A549 (cell line): ENCODE results near the gene TRIM41. TPM values are rescaled to one million over a fixed set of nuclear protein-coding genes. Genes with fewer than 3 reads are reported as not detected.

Experiments used
- ATAC-seq, 2 experiments: fragments of 200-7000 bp in 1 of 2; fragments of >200 bp in 1 of 2; cut with Nextera tagmentation in 1 of 2; cut with Tn5 transposase in 1 of 2; 3 replicates each; pipeline versions ENCODE4 v1.8.0 to v1.9.1; 2018 to 2020; ENCODE audit warnings: mild to moderate bottlenecking in 1 of 2, moderate library complexity in 1 of 2
- CTCF ChIA-PET: fragments of 300-600 bp; sonication (Branson Sonifier 250); formaldehyde crosslinking; extraction: SDS; loops from one replicate; lab custom pipeline; 2021; ENCODE audit warnings: antibody characterized with exemption, inconsistent platforms; lab: Yijun Ruan, JAX
- POLR2A ChIA-PET: fragments of 350-600 bp; formaldehyde crosslinking; extraction: SDS; loops from one replicate; lab custom pipeline; 2021; ENCODE audit warnings: antibody characterized with exemption, inconsistent platforms; lab: Yijun Ruan, JAX
- DNase-seq, 2 experiments: peaks; one replicate each; pipeline versions ENCODE4 v3.0.0 to v3.0.0-alpha.2; 2011 to 2016; ENCODE audit warnings: low read depth in 1 of 2, low spot score in 1 of 2
- FAIRE-seq: peaks from 2 replicates; lab custom pipeline; 2011; peaks lifted over from hg19 to GRCh38; lab: Jason Lieb, UNC
- H3K27ac ChIP-seq, 2 experiments: fragments of >200 bp; sonication (Bioruptor Twin); formaldehyde crosslinking; 3 replicates each; pipeline ENCODE4 v1.5.1; 2016 to 2017
- H3K4me1 ChIP-seq: fragments of >200 bp; sonication (Bioruptor Twin); formaldehyde crosslinking; 3 replicates; pipeline ENCODE4 v1.6.1; 2016
- H3K4me2 ChIP-seq: fragments of >200 bp; sonication (Bioruptor Twin); formaldehyde crosslinking; 3 replicates; pipeline ENCODE4 v1.6.1; 2016
- H3K4me3 ChIP-seq: fragments of >200 bp; sonication (Bioruptor Twin); formaldehyde crosslinking; 3 replicates; pipeline ENCODE4 v1.5.1; 2016
- H3K9me3 ChIP-seq: fragments of >200 bp; sonication (Bioruptor Twin); formaldehyde crosslinking; 3 replicates; pipeline ENCODE4 v1.6.1; 2016
- BHLHE40 ChIP-seq: IDR thresholded peaks from 2 replicates; pipeline ENCODE4 v1.6.1; 2012; ENCODE audit warnings: low read depth, low read length, inconsistent platforms
- CBX2 ChIP-seq: fragments of 200-600 bp; sonication (generic); IDR thresholded peaks from 2 replicates; pipeline ENCODE4 v1.6.1; 2016; ENCODE audit warnings: low read depth, mild to moderate bottlenecking, borderline replicate concordance
- FOSB ChIP-seq: fragments of 250-450 bp; sonication (Bioruptor Pico); IDR thresholded peaks from 2 replicates; pipeline ENCODE4 v1.5.0; 2020; ENCODE audit warnings: mild to moderate bottlenecking, moderate library complexity
- FOXS1 ChIP-seq: fragments of 250-450 bp; sonication (Bioruptor Pico); IDR thresholded peaks from 2 replicates; pipeline ENCODE4 v1.5.0; 2020; ENCODE audit warnings: mild to moderate bottlenecking, moderate library complexity
- HDAC2 ChIP-seq: fragments of 200-600 bp; sonication (generic); IDR thresholded peaks from 2 replicates; pipeline ENCODE4 v1.6.1; 2016
- HOXA7 ChIP-seq: fragments of 250-450 bp; sonication (Bioruptor Pico); IDR thresholded peaks from 2 replicates; pipeline ENCODE4 v1.5.0; 2020; ENCODE audit warnings: mild to moderate bottlenecking, moderate library complexity
- KDM1A ChIP-seq: fragments of 200-600 bp; sonication (generic); IDR thresholded peaks from 2 replicates; pipeline ENCODE4 v1.6.1; 2016; ENCODE audit warnings: low read depth, mild to moderate bottlenecking
- MAFK ChIP-seq: fragments of 450-650 bp; IDR thresholded peaks from 2 replicates; pipeline ENCODE4 v1.6.1; 2014; ENCODE audit not compliant: partially characterized antibody
- MAZ ChIP-seq: fragments of 150-350 bp; IDR thresholded peaks from 2 replicates; pipeline ENCODE4 v1.6.1; 2014; ENCODE audit warnings: antibody characterized with exemption, low read depth, low read length, borderline replicate concordance
- NR3C1 ChIP-seq: fragments of >200 bp; sonication (Bioruptor Twin); formaldehyde crosslinking; IDR thresholded peaks from 3 replicates; pipeline ENCODE4 v1.6.1; 2017
- POLR2AphosphoS2 ChIP-seq: conservative IDR thresholded peaks from 2 replicates; pipeline ENCODE4 v1.6.1; 2012; ENCODE audit warnings: low read length, improper control_type of control experiment, inconsistent platforms
- RAD21 ChIP-seq, 2 experiments: fragments of >200 bp in 1 of 2; sonication (Bioruptor Twin) in 1 of 2; formaldehyde crosslinking in 1 of 2; IDR thresholded peaks in 1 of 2; conservative IDR thresholded peaks in 1 of 2; 2 replicates in 1 of 2; 3 replicates in 1 of 2; pipeline ENCODE4 v1.6.1; 2012 to 2018; ENCODE audit warnings: inconsistent platforms in 1 of 2
- RARB ChIP-seq: fragments of 250-450 bp; sonication (Bioruptor Pico); IDR thresholded peaks from 2 replicates; pipeline ENCODE4 v1.8.0; 2021; ENCODE audit warnings: mild to moderate bottlenecking, moderate library complexity
- RFX5 ChIP-seq: fragments of 450-650 bp; IDR thresholded peaks from 2 replicates; pipeline ENCODE4 v1.7.1; 2014; ENCODE audit warnings: antibody characterized with exemption, mild to moderate bottlenecking, moderate library complexity
- RNF2 ChIP-seq: fragments of 200-600 bp; sonication (generic); IDR thresholded peaks from 2 replicates; pipeline ENCODE4 v1.6.1; 2016; ENCODE audit warnings: low read depth, mild to moderate bottlenecking, antibody characterized with exemption, moderate library complexity, borderline replicate concordance
- SMC3 ChIP-seq: fragments of >200 bp; sonication (Bioruptor Twin); formaldehyde crosslinking; IDR thresholded peaks from 3 replicates; pipeline ENCODE4 v1.6.1; 2018; ENCODE audit warnings: inconsistent platforms
- SREBF2 ChIP-seq: fragments of 450-650 bp; IDR thresholded peaks from 2 replicates; pipeline ENCODE4 v1.6.1; 2014; ENCODE audit warnings: mild to moderate bottlenecking, moderate library complexity
- TFCP2L1 ChIP-seq: fragments of 250-450 bp; sonication (Bioruptor Pico); IDR thresholded peaks from 2 replicates; pipeline ENCODE4 v1.5.0; 2021; ENCODE audit warnings: mild to moderate bottlenecking
- ZFP36 ChIP-seq: fragments of 450-650 bp; IDR thresholded peaks from 2 replicates; pipeline ENCODE4 v1.6.1; 2014; ENCODE audit warnings: borderline replicate concordance; ENCODE audit not compliant: partially characterized antibody
- ZNF302 ChIP-seq: fragments of 250-450 bp; sonication (Bioruptor Pico); IDR thresholded peaks from 2 replicates; pipeline ENCODE4 v1.9.0; 2021; ENCODE audit warnings: inconsistent platforms, mild to moderate bottlenecking, moderate library complexity
- WGBS: methylation state at CpG from one replicate; pipeline ENCODE4 v1.1.6; 2017; ENCODE audit errors: missing lambda C conversion rate; 5-methylcytosine and 5-hydroxymethylcytosine counted together
- polyA plus RNA-seq, 4 experiments: library from polyadenylated mRNA; depleted of rRNA in 3 of 4; stranded (reverse); fragments of >200 nt; fragmentation: RNase III in 1 of 4; extraction: RNeasy Plus Mini Kit Qiagen cat#74134 plus additional on column Dnase treatment in 1 of 4; gene quantifications; 2 replicates in 3 of 4; 3 replicates in 1 of 4; pipeline ENCODE4 v1.2.3, GENCODE V29; 2011 to 2017
- TF ChIP-seq, protein P1 (sequence below): fragments of 250-450 bp; sonication (Bioruptor Pico); IDR thresholded peaks from 2 replicates; pipeline ENCODE4 v1.5.0; 2021; ENCODE audit warnings: mild to moderate bottlenecking, moderate library complexity, borderline replicate concordance
- TF ChIP-seq, protein P2 (sequence below): fragments of 150-350 bp; IDR thresholded peaks from 2 replicates; pipeline ENCODE4 v1.6.1; 2014; ENCODE audit warnings: low read depth, mild to moderate bottlenecking, low read length
- TF ChIP-seq, protein P3 (sequence below): fragments of 250-450 bp; sonication (Bioruptor Pico); IDR thresholded peaks from 2 replicates; pipeline ENCODE4 v1.5.0; 2020; ENCODE audit warnings: low read depth, mild to moderate bottlenecking, moderate library complexity
- TF ChIP-seq, protein P4 (sequence below): fragments of >200 bp; sonication (Bioruptor Twin); formaldehyde crosslinking; IDR thresholded peaks from 3 replicates; pipeline ENCODE4 v1.5.1; 2016

TRIM41 gene
- polyA plus RNA-seq, 2 of the 4 experiments (the other 2 are of a cell fraction), result 22.7 to 32.5 TPM

DNA sequence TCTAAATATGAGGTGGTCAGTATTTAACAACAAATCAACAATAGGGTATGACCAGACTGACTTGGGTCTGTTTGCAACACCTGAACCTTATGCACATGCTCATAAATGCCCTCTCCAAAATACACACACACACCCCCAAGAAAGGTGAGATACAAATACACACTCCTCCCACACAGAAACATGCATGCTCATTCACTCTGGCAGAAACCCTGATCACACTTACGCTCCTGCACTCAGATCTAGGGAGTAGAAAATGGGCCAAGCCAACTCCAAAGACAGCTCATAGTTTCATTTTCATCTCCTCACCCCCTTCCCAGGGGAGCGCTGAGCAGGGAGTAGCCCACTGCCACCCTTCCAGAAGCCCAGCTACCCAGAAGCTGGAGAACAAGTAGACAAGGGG is 29.4 kb upstream of the TRIM41 start:
- ChIA-PET POLR2A (interaction anchor here (6.2 to 6.4 kb wide), 2 partner anchors 12 to 29 kb away, joined by 48 to 159 read pairs; partner anchors contain the start of genes TRIM41 and TRIM7), CTCF (interaction anchor here (0.6 to 4.5 kb wide), 7 partner anchors 8 to 27 kb away, joined by 3 to 36 read pairs (median 4); partner anchors contain the start of gene TRIM7)
- FAIRE-seq (no peak), DNase-seq (no peak), ATAC-seq (no peak)
- 97% methylated on average over 2 of the region's 2 CpGs for WGBS
- Histone ChIP-seq H3K4me2 (no peak overlapping the region), H3K27ac (no peak overlapping the region), H3K4me3 (no peak overlapping the region), H3K4me1 (peaks cover 20% of the 10 kb centered on the region), H3K9me3 (no peaks in the 10 kb centered on the region)
- no peak for TF ChIP-seq ZNF302
- TF ChIP-seq, protein P1, sequence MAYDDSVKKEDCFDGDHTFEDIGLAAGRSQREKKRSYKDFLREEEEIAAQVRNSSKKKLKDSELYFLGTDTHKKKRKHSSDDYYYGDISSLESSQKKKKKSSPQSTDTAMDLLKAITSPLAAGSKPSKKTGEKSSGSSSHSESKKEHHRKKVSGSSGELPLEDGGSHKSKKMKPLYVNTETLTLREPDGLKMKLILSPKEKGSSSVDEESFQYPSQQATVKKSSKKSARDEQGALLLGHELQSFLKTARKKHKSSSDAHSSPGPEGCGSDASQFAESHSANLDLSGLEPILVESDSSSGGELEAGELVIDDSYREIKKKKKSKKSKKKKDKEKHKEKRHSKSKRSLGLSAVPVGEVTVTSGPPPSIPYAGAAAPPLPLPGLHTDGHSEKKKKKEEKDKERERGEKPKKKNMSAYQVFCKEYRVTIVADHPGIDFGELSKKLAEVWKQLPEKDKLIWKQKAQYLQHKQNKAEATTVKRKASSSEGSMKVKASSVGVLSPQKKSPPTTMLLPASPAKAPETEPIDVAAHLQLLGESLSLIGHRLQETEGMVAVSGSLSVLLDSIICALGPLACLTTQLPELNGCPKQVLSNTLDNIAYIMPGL (CRISPR knock-in tag), result no peak
- TF ChIP-seq FOXS1 (CRISPR knock-in tag), result no peak
- no peak for TF ChIP-seq NR3C1
- TF ChIP-seq FOSB (CRISPR knock-in tag), result no peak
- no peak for TF ChIP-seq HDAC2
- TF ChIP-seq MAZ, result no peak
- no peak for TF ChIP-seq BHLHE40
- no peak for TF ChIP-seq RARB (CRISPR knock-in tag)
- TF ChIP-seq KDM1A, result no peak
- TF ChIP-seq RAD21 (conservative IDR thresholded peaks at IDR 0.05 in 1 of 2, IDR thresholded peaks at IDR 0.05 in 1 of 2), result no peak
- no peak for TF ChIP-seq HOXA7 (CRISPR knock-in tag)

DNA sequence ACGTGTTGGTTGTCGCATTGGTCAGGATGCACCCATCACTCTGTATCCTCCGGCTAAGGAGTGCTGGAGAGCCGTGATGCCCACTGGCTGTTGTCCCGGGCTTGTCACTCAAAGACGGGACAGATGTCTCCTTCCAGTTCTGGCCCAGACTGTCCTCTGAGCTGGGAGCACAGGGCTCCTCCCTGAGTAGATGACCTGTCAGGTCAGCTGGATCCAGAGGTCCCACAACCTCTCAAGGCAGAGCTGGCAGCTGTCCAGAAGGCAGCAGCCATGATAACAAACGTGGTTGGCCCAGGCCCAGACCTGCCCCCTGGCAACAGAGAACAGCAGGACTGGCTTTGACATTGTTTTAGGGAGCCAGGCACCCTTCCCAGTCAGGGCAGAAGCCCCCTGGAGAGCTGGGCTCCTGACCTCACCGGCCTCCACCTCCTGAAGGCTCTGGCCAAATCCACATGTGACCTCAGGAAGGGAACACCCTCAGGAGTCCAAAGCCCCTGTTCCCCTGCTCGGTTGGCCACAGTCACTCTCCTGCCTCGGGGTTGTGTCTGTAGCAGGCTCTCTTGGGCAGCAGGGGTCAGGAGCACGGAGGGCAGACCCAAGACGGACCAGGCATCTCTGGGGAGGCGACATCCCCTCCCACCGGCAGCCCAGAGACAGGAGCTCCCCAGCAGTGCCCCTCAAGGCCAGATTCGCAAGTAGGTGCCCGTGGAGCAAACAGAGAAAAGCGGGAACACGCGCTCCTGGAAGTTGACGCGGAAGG is 28.4 kb upstream of the TRIM41 start:
- Histone ChIP-seq H3K4me1 (peaks cover 20% of the 10 kb centered on the region), H3K4me2 (no peak overlapping the region), H3K27ac (no peak overlapping the region), H3K9me3 (no peaks in the 10 kb centered on the region), H3K4me3 (no peak overlapping the region)
- ChIA-PET POLR2A (no interaction called here), CTCF (interaction anchor here (0.6 to 4.5 kb wide), 4 partner anchors 10 to 13 kb away, joined by 3 to 36 read pairs (median 5); partner anchors contain the start of gene TRIM7)
- no peak for DNase-seq
- no peak for TF ChIP-seq RNF2
- TF ChIP-seq, protein P1 (CRISPR knock-in tag), result no peak
- TF ChIP-seq CBX2, result no peak
- TF ChIP-seq NR3C1, result no peak
- TF ChIP-seq ZFP36, result no peak
- no peak for TF ChIP-seq SMC3
- 90% methylated on average over 21 of the region's 21 CpGs for WGBS
- no peak for FAIRE-seq
- ATAC-seq, result no peak

DNA sequence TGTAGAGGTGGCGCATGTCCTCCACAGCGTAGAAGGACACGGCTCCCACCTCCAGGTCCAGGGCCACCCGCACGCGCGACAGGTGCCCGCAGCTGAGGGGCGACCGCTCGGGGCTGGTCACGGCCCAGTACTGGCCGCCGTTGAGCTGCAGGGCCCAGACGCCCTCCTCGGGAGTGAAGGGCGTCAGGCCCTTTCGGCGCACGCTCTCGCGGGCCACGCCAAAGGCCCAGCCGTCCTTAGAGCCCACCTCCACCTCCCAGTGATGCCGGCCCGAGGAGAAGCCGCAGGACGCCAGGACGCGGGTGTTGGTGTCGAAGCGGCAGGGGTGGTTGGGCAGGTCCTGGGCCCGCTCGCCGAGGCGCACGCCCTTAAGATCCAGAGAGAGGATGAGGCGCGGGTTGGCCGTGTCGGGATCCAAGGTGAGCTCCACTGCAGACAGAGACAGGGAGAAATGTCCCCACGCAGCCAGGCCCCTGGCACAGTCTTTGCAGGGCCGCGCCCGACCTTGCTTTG is 27.8 kb upstream of the TRIM41 start:
- 97% methylated on average over 35 of the region's 45 CpGs for WGBS
- ATAC-seq (no peak), DNase-seq (no peak), FAIRE-seq (no peak)
- Histone ChIP-seq H3K9me3 (no peaks in the 10 kb centered on the region), H3K4me3 (no peak overlapping the region), H3K27ac (no peak overlapping the region), H3K4me2 (no peak overlapping the region), H3K4me1 (peaks cover 20% of the 10 kb centered on the region)
- CTCF ChIA-PET, result interaction anchor here (1.5 to 4.5 kb wide), 3 partner anchors 9 to 12 kb away, joined by 4 to 36 read pairs (median 6); partner anchors contain the start of gene TRIM7
- POLR2A ChIA-PET, result no interaction called here
- TF ChIP-seq POLR2AphosphoS2 (no peak), BHLHE40 (no peak), TFCP2L1 (CRISPR knock-in tag) (no peak), MAZ (no peak), RAD21 (conservative IDR thresholded peaks at IDR 0.05 in 1 of 2, IDR thresholded peaks at IDR 0.05 in 1 of 2) (no peak), MAFK (no peak), RFX5 (no peak), SREBF2 (no peak), CBX2 (no peak), HDAC2 (no peak)
- TF ChIP-seq, protein P2, sequence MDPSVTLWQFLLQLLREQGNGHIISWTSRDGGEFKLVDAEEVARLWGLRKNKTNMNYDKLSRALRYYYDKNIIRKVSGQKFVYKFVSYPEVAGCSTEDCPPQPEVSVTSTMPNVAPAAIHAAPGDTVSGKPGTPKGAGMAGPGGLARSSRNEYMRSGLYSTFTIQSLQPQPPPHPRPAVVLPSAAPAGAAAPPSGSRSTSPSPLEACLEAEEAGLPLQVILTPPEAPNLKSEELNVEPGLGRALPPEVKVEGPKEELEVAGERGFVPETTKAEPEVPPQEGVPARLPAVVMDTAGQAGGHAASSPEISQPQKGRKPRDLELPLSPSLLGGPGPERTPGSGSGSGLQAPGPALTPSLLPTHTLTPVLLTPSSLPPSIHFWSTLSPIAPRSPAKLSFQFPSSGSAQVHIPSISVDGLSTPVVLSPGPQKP, result no peak
- TF ChIP-seq, protein P3, sequence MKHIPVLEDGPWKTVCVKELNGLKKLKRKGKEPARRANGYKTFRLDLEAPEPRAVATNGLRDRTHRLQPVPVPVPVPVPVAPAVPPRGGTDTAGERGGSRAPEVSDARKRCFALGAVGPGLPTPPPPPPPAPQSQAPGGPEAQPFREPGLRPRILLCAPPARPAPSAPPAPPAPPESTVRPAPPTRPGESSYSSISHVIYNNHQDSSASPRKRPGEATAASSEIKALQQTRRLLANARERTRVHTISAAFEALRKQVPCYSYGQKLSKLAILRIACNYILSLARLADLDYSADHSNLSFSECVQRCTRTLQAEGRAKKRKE (CRISPR knock-in tag), result no peak
- TF ChIP-seq, protein P4, sequence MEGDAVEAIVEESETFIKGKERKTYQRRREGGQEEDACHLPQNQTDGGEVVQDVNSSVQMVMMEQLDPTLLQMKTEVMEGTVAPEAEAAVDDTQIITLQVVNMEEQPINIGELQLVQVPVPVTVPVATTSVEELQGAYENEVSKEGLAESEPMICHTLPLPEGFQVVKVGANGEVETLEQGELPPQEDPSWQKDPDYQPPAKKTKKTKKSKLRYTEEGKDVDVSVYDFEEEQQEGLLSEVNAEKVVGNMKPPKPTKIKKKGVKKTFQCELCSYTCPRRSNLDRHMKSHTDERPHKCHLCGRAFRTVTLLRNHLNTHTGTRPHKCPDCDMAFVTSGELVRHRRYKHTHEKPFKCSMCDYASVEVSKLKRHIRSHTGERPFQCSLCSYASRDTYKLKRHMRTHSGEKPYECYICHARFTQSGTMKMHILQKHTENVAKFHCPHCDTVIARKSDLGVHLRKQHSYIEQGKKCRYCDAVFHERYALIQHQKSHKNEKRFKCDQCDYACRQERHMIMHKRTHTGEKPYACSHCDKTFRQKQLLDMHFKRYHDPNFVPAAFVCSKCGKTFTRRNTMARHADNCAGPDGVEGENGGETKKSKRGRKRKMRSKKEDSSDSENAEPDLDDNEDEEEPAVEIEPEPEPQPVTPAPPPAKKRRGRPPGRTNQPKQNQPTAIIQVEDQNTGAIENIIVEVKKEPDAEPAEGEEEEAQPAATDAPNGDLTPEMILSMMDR, result no peak
